WTC11 (cell line): Measurements from ENCODE around the gene FUT6. TPM values are rescaled to one million over a fixed set of nuclear protein-coding genes. Genes with fewer than 3 reads are reported as not detected.
A peak's percentile ranks its signal among the peaks of the same experiment; 100 is the strongest.

ENCODE experiments used
- ATAC-seq: fragments of 200-7000 bp; cut with Tn5 transposase; 2 replicates; pipeline ENCODE4 v1.10.0; 2021; ENCODE audit warnings: mild to moderate bottlenecking, moderate library complexity
- CTCF ChIA-PET: fragments of 300-600 bp; sonication (Branson Sonifier 250); formaldehyde crosslinking; loops from one replicate; lab custom pipeline; 2021; ENCODE audit warnings: antibody characterized with exemption; lab: Charles Lee
- POLR2A ChIA-PET: fragments of 350-600 bp; sonication (Branson Sonifier 250); formaldehyde crosslinking; loops from one replicate; lab custom pipeline; 2021; ENCODE audit warnings: antibody characterized with exemption; lab: Charles Lee
- DNase-seq: peaks from one replicate; pipeline ENCODE4 v3.0.0; 2021; ENCODE audit warnings: low spot score
- H3K27ac Mint-ChIP-seq: 2 replicates; pipeline ENCODE4 v1.8.0; 2021; ENCODE audit warnings: mixed read lengths
- H3K27me3 Mint-ChIP-seq: 2 replicates; pipeline ENCODE4 v1.8.0; 2021; ENCODE audit warnings: low read depth, mild to moderate bottlenecking, moderate library complexity, mixed read lengths
- H3K36me3 Mint-ChIP-seq: 2 replicates; pipeline ENCODE4 v1.8.0; 2021; ENCODE audit warnings: mixed read lengths
- H3K4me1 Mint-ChIP-seq: 2 replicates; pipeline ENCODE4 v1.8.0; 2022; ENCODE audit warnings: mixed read lengths
- H3K4me3 Mint-ChIP-seq: 2 replicates; pipeline ENCODE4 v1.8.0; 2021; ENCODE audit warnings: mild to moderate bottlenecking, moderate library complexity, mixed read lengths
- H3K9me3 Mint-ChIP-seq: 2 replicates; pipeline ENCODE4 v1.8.0; 2021; ENCODE audit warnings: mixed read lengths
- FOXP1 ChIP-seq: sonication (generic); formaldehyde crosslinking; IDR thresholded peaks from 2 replicates; pipeline ENCODE4 v1.8.0; 2022; ENCODE audit warnings: missing genetic modification reagents, mild to moderate bottlenecking, moderate library complexity, borderline replicate concordance
- GABPB1 ChIP-seq: sonication (generic); formaldehyde crosslinking; IDR thresholded peaks from 2 replicates; pipeline ENCODE4 v1.8.1; 2023; ENCODE audit warnings: mild to moderate bottlenecking, missing genetic modification reagents
- JUN ChIP-seq: sonication (generic); formaldehyde crosslinking; IDR thresholded peaks from 2 replicates; pipeline ENCODE4 v1.8.0; 2023; ENCODE audit warnings: mild to moderate bottlenecking, missing genetic modification reagents
- NR2C2 ChIP-seq: sonication (generic); formaldehyde crosslinking; IDR thresholded peaks from 2 replicates; pipeline ENCODE4 v1.8.0; 2022; ENCODE audit warnings: mild to moderate bottlenecking, missing genetic modification reagents
- OVOL2 ChIP-seq: fragments of 250-450 bp; sonication (Bioruptor Pico); IDR thresholded peaks from 2 replicates; pipeline ENCODE4 v1.9.0; 2021; ENCODE audit warnings: mild to moderate bottlenecking, borderline replicate concordance
- RORB ChIP-seq: fragments of 250-450 bp; sonication (Bioruptor Pico); IDR thresholded peaks from 2 replicates; pipeline ENCODE4 v1.9.0; 2021; ENCODE audit warnings: mild to moderate bottlenecking
- SMAD3 ChIP-seq: sonication (generic); formaldehyde crosslinking; IDR thresholded peaks from 2 replicates; pipeline ENCODE4 v1.8.0; 2022; ENCODE audit warnings: missing genetic modification reagents, mild to moderate bottlenecking, borderline replicate concordance
- TP53 ChIP-seq: sonication (generic); formaldehyde crosslinking; IDR thresholded peaks from 2 replicates; pipeline ENCODE4 v1.8.1; 2023; ENCODE audit warnings: mild to moderate bottlenecking, missing genetic modification reagents
- ZNF138 ChIP-seq: sonication (generic); formaldehyde crosslinking; conservative IDR thresholded peaks from 2 replicates; pipeline ENCODE4 v1.8.1; 2022; ENCODE audit warnings: mild to moderate bottlenecking, moderate library complexity, missing genetic modification reagents
- ZNF232 ChIP-seq: sonication (generic); formaldehyde crosslinking; IDR thresholded peaks from 2 replicates; pipeline ENCODE4 v1.8.0; 2022; ENCODE audit warnings: mild to moderate bottlenecking, missing genetic modification reagents
- ZNF317 ChIP-seq: sonication (generic); formaldehyde crosslinking; IDR thresholded peaks from 2 replicates; pipeline ENCODE4 v1.8.1; 2023; ENCODE audit warnings: low read depth, mild to moderate bottlenecking, moderate library complexity, missing genetic modification reagents, borderline replicate concordance
- ZNF423 ChIP-seq: fragments of 250-450 bp; sonication (Bioruptor Pico); IDR thresholded peaks from 2 replicates; pipeline ENCODE4 v2.1.2; 2022; ENCODE audit warnings: mild to moderate bottlenecking, moderate library complexity
- total RNA-seq: library from RNA; stranded (reverse); gene quantifications from 3 replicates; pipeline ENCODE4 v1.2.3, GENCODE V29; 2021
- TF ChIP-seq, protein P1 (sequence below): fragments of 250-450 bp; sonication (Bioruptor Pico); IDR thresholded peaks from 2 replicates; pipeline ENCODE4 v2.1.2; 2022; ENCODE audit warnings: mild to moderate bottlenecking, moderate library complexity
- TF ChIP-seq, protein P2 (sequence below): sonication (generic); formaldehyde crosslinking; IDR thresholded peaks from 2 replicates; pipeline ENCODE4 v1.8.0; 2022; ENCODE audit warnings: mild to moderate bottlenecking, missing genetic modification reagents
- TF ChIP-seq, protein P3 (sequence below): sonication (generic); formaldehyde crosslinking; conservative IDR thresholded peaks from 2 replicates; pipeline ENCODE4 v1.8.1; 2023; ENCODE audit warnings: mild to moderate bottlenecking, low read depth, missing genetic modification reagents, moderate library complexity
- TF ChIP-seq, protein P4 (sequence below): sonication (generic); formaldehyde crosslinking; IDR thresholded peaks from 2 replicates; pipeline ENCODE4 v1.8.1; 2022; ENCODE audit warnings: low read depth, mild to moderate bottlenecking, moderate library complexity, missing genetic modification reagents, borderline replicate concordance
- TF ChIP-seq, protein P5 (sequence below): sonication (generic); formaldehyde crosslinking; IDR thresholded peaks from 2 replicates; pipeline ENCODE4 v1.8.1; 2022; ENCODE audit warnings: missing genetic modification reagents, borderline replicate concordance
- TF ChIP-seq, protein P6 (sequence below): sonication (generic); formaldehyde crosslinking; IDR thresholded peaks from 2 replicates; pipeline ENCODE4 v1.8.1; 2023; ENCODE audit warnings: mild to moderate bottlenecking, missing genetic modification reagents, moderate library complexity
- TF ChIP-seq, protein P7 (sequence below): sonication (generic); formaldehyde crosslinking; IDR thresholded peaks from 2 replicates; pipeline ENCODE4 v1.8.0; 2022; ENCODE audit warnings: mild to moderate bottlenecking, missing genetic modification reagents

Gene FUT6
- total RNA-seq, 1 experiment from 2014 or later: not detected

DNA sequence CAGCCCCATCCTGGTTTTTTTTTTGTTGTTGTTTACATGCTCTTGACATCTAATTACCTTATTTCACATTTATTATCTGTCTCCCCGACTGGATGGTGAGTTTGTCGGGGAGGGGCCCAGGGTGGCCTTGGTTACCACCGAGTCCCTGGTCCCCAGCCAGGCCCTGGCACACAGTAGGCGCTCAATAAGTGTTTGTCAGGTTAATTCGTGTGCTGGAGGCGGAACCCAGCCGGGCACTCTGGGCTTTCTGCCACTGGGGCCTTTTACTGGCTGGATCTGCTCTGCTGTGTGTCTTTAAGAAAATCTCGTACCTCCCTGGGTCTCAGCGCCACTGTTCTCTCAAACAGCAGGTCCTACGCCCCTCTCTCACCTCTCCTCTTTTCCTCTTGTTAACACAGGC lies 30.0 kb downstream of the FUT6 start (continued):
- TF ChIP-seq, protein P1, sequence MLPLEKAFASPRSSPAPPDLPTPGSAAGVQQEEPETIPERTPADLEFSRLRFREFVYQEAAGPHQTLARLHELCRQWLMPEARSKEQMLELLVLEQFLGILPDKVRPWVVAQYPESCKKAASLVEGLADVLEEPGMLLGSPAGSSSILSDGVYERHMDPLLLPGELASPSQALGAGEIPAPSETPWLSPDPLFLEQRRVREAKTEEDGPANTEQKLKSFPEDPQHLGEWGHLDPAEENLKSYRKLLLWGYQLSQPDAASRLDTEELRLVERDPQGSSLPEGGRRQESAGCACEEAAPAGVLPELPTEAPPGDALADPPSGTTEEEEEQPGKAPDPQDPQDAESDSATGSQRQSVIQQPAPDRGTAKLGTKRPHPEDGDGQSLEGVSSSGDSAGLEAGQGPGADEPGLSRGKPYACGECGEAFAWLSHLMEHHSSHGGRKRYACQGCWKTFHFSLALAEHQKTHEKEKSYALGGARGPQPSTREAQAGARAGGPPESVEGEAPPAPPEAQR (CRISPR knock-in tag): no peak
- TF ChIP-seq ZNF423 (no peak), ZNF232 (CRISPR knock-in tag) (no peak), JUN (no peak)
- TF ChIP-seq, protein P2, sequence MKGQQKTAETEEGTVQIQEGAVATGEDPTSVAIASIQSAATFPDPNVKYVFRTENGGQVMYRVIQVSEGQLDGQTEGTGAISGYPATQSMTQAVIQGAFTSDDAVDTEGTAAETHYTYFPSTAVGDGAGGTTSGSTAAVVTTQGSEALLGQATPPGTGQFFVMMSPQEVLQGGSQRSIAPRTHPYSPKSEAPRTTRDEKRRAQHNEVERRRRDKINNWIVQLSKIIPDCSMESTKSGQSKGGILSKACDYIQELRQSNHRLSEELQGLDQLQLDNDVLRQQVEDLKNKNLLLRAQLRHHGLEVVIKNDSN (CRISPR knock-in tag): no peak
- TF ChIP-seq, protein P3, sequence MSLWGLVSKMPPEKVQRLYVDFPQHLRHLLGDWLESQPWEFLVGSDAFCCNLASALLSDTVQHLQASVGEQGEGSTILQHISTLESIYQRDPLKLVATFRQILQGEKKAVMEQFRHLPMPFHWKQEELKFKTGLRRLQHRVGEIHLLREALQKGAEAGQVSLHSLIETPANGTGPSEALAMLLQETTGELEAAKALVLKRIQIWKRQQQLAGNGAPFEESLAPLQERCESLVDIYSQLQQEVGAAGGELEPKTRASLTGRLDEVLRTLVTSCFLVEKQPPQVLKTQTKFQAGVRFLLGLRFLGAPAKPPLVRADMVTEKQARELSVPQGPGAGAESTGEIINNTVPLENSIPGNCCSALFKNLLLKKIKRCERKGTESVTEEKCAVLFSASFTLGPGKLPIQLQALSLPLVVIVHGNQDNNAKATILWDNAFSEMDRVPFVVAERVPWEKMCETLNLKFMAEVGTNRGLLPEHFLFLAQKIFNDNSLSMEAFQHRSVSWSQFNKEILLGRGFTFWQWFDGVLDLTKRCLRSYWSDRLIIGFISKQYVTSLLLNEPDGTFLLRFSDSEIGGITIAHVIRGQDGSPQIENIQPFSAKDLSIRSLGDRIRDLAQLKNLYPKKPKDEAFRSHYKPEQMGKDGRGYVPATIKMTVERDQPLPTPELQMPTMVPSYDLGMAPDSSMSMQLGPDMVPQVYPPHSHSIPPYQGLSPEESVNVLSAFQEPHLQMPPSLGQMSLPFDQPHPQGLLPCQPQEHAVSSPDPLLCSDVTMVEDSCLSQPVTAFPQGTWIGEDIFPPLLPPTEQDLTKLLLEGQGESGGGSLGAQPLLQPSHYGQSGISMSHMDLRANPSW (CRISPR knock-in tag): no peak

DNA sequence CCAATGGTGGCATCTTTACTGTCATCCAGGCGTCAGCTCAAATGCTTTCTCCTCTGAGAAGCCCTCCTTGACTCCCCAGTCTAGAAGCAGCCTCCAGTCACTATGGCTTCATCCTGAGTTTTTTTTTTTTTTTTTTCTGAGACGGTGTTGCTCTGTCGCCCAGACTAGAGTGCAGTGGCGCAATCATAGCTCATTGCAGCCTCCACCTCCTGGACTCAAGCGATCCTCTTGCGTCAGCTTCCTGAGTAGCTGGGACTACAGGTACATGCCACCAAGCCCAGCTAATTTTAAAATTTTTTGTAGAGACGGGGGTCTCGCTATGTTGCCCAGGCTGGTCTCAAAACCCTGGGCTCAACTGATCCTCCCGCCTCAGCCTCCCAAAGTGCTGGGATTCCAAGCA lies 30.4 kb downstream of the FUT6 start:
- Mint-ChIP-seq H3K27me3 (peaks cover 13% of the 10 kb centered on the region), H3K36me3 (no peaks in the 10 kb centered on the region), H3K9me3 (no peaks in the 10 kb centered on the region), H3K4me3 (no peak overlapping the region), H3K4me1 (peaks cover 5% of the 10 kb centered on the region; the same call in 1 of the 2 replicates), H3K27ac (no peak overlapping the region)
- DNase-seq: no peak
- ChIA-PET POLR2A (interaction anchor here (0.6 to 1.1 kb wide), 2 partner anchors 19 to 549 kb away, joined by 3 read pairs; no protein-coding TSS in a partner anchor), CTCF (interaction anchor here (1.0 to 4.1 kb wide), 3 partner anchors 19 to 213 kb away, joined by 3 to 19 read pairs (median 7); no protein-coding TSS in a partner anchor)
- no peak for ATAC-seq
- TF ChIP-seq, protein P1 (CRISPR knock-in tag): no peak
- TF ChIP-seq GABPB1 (peak; percentile 82), FOXP1 (CRISPR knock-in tag) (no peak), TP53 (CRISPR knock-in tag) (no peak)

DNA sequence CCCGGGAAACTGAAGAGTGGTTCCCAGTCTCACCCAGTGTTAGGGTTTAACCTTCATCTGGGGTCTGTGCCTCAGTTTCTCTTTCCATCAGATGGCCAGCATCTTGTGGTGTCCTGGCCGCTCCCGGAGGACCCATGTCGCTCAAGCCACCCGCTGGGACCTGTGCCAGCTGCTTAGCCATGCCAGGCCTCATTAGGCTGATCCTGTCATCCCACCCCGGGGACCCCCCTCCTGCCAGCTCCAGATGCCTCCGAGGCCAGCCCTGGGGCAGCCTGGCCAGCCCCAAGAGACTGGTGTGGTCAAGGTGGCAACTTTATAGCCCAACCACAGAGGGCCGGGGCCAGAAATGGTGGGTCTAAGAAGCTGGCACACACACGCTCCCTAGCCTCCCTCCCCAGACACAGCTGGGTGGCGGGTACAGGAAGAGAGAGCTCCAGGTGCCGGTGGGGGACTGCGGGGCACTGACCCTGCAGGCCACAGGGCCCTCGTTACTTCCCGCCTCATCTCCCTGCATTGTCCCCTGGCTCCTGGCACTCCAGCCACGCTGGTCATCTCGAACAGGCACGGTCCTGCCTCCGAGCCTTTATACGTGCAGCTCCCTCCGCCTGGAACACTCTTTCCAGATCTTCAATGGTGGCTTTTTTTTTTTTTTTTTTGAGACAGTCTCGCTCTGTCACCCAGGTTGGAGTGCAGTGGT lies 31.2 kb downstream of the FUT6 start:
- H3K27ac Mint-ChIP-seq: no peak overlapping the region
- CTCF ChIA-PET: interaction anchor here (1.0 to 4.1 kb wide), 3 partner anchors 20 to 214 kb away, joined by 3 to 19 read pairs (median 7); no protein-coding TSS in a partner anchor

DNA sequence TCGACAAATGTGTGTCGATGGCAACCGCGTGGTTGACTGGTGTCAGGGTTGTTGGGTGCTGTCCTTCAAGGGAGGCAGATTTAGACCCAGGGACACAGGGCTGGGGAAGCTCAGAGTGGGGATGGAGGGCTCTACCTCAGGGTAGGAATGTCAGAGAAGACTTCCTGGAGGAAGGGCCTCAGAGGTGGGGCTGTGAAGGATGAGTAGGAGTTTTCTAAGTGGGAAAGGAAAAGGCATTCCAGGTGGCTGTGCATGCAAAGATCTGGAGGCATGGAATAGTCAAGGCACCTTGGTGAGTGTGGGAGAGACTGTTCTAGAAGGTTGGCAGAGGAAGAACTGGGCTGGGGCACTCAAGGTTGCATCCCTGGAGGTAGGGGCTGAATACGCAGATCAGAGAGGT lies 32.6 kb downstream of the FUT6 start:
- ATAC-seq (no peak), DNase-seq (no peak)
- Mint-ChIP-seq H3K4me3 (no peak overlapping the region), H3K27me3 (peaks cover 33% of the 10 kb centered on the region), H3K9me3 (no peaks in the 10 kb centered on the region), H3K27ac (no peak overlapping the region), H3K4me1 (peaks cover 12% of the 10 kb centered on the region), H3K36me3 (no peaks in the 10 kb centered on the region)
- ChIA-PET CTCF (interaction anchor here (0.5 to 4.1 kb wide), 11 partner anchors 9 to 866 kb away, joined by 3 to 19 read pairs (median 5); partner anchors contain the start of gene VMAC), POLR2A (interaction anchor here (1.0 kb wide), 1 partner anchor 21 kb away, joined by 4 read pairs; no protein-coding TSS in a partner anchor)
- no peak for TF ChIP-seq GABPB1
- no peak for TF ChIP-seq RORB (CRISPR knock-in tag)
- TF ChIP-seq SMAD3: no peak
- TF ChIP-seq, protein P4, sequence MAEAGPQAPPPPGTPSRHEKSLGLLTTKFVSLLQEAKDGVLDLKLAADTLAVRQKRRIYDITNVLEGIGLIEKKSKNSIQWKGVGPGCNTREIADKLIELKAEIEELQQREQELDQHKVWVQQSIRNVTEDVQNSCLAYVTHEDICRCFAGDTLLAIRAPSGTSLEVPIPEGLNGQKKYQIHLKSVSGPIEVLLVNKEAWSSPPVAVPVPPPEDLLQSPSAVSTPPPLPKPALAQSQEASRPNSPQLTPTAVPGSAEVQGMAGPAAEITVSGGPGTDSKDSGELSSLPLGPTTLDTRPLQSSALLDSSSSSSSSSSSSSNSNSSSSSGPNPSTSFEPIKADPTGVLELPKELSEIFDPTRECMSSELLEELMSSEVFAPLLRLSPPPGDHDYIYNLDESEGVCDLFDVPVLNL: no peak
- TF ChIP-seq, protein P5, sequence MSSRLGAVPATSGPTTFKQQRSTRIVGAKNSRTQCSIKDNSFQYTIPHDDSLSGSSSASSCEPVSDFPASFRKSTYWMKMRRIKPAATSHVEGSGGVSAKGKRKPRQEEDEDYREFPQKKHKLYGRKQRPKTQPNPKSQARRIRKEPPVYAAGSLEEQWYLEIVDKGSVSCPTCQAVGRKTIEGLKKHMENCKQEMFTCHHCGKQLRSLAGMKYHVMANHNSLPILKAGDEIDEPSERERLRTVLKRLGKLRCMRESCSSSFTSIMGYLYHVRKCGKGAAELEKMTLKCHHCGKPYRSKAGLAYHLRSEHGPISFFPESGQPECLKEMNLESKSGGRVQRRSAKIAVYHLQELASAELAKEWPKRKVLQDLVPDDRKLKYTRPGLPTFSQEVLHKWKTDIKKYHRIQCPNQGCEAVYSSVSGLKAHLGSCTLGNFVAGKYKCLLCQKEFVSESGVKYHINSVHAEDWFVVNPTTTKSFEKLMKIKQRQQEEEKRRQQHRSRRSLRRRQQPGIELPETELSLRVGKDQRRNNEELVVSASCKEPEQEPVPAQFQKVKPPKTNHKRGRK (CRISPR knock-in tag): no peak
- TF ChIP-seq, protein P6, sequence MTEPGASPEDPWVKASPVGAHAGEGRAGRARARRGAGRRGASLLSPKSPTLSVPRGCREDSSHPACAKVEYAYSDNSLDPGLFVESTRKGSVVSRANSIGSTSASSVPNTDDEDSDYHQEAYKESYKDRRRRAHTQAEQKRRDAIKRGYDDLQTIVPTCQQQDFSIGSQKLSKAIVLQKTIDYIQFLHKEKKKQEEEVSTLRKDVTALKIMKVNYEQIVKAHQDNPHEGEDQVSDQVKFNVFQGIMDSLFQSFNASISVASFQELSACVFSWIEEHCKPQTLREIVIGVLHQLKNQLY: no peak
- TF ChIP-seq ZNF317 (CRISPR knock-in tag): no peak
- TF ChIP-seq OVOL2: no peak

More for the DNA sequence above, 31.2 kb downstream of the FUT6 start:
- H3K9me3 Mint-ChIP-seq: no peaks in the 10 kb centered on the region
- TF ChIP-seq NR2C2 (no peak), ZNF138 (CRISPR knock-in tag) (no peak)
- TF ChIP-seq, protein P7, sequence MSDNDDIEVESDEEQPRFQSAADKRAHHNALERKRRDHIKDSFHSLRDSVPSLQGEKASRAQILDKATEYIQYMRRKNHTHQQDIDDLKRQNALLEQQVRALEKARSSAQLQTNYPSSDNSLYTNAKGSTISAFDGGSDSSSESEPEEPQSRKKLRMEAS: no peak
- H3K36me3 Mint-ChIP-seq: no peaks in the 10 kb centered on the region
- POLR2A ChIA-PET: interaction anchor here (0.5 to 1.1 kb wide), 4 partner anchors 20 to 550 kb away, joined by 3 to 6 read pairs (median 4); no protein-coding TSS in a partner anchor
- no peak overlapping the region for H3K4me3 Mint-ChIP-seq
- peaks cover 10% of the 10 kb centered on the region for H3K4me1 Mint-ChIP-seq
- peaks cover 19% of the 10 kb centered on the region for H3K27me3 Mint-ChIP-seq
- DNase-seq: no peak
- no peak for ATAC-seq
